Activated CD4-positive, alpha-beta T cell treated with anti-CD3 and anti-CD28 coated beads for 4 hours (primary cell): ENCODE results near the gene PTPRN2.

Source experiments
- DNase-seq, 2 donors: peaks; one replicate each; pipeline ENCODE4 v3.0.0-alpha.2; 2020

The PTPRN2 gene

GRCh38 chr7:157522189-157522588 is 1065.4 kb downstream of the PTPRN2 start:
- no peak for DNase-seq

GRCh38 chr7:157521752-157522151 is 1065.9 kb downstream of the PTPRN2 start:
- DNase-seq = no peak

- DNase-seq = no peak
Measured at GRCh38 chr7:157521061-157521731, 1066.4 kb downstream of the PTPRN2 start.

GRCh38 chr7:157520249-157520648 is 1067.4 kb downstream of the PTPRN2 start:
- DNase-seq = no peak

GRCh38 chr7:157519798-157520244 is 1067.8 kb downstream of the PTPRN2 start:
- no peak for DNase-seq

GRCh38 chr7:157519246-157519645 is 1068.4 kb downstream of the PTPRN2 start:
- DNase-seq = no peak

- DNase-seq = no peak
Measured at GRCh38 chr7:157518514-157519175, 1069.0 kb downstream of the PTPRN2 start.

- no peak for DNase-seq
Measured at GRCh38 chr7:157517782-157518513, 1069.7 kb downstream of the PTPRN2 start.

- no peak for DNase-seq
Measured at GRCh38 chr7:157516911-157517781, 1070.5 kb downstream of the PTPRN2 start.

- DNase-seq = no peak
Measured at GRCh38 chr7:157516311-157516710, 1071.3 kb downstream of the PTPRN2 start.

GRCh38 chr7:157515342-157516041 is 1072.1 kb downstream of the PTPRN2 start:
- DNase-seq = no peak

- no peak for DNase-seq
Measured at GRCh38 chr7:157514746-157515145, 1072.9 kb downstream of the PTPRN2 start.

- DNase-seq = no peak
Measured at GRCh38 chr7:157514306-157514705, 1073.3 kb downstream of the PTPRN2 start.

- DNase-seq = no peak
Measured at GRCh38 chr7:157513682-157514081, 1073.9 kb downstream of the PTPRN2 start.

GRCh38 chr7:157513162-157513621 is 1074.4 kb downstream of the PTPRN2 start:
- no peak for DNase-seq

GRCh38 chr7:157509226-157509625 is 1078.4 kb downstream of the PTPRN2 start:
- DNase-seq = no peak

- DNase-seq = no peak
Measured at GRCh38 chr7:157508477-157508881, 1079.1 kb downstream of the PTPRN2 start.

- DNase-seq = no peak
Measured at GRCh38 chr7:157507987-157508386, 1079.6 kb downstream of the PTPRN2 start.

GRCh38 chr7:157506268-157506667 is 1081.4 kb downstream of the PTPRN2 start:
- DNase-seq = no peak

- no peak for DNase-seq
Measured at GRCh38 chr7:157505646-157506045, 1082.0 kb downstream of the PTPRN2 start.

GRCh38 chr7:157503229-157503628 is 1084.4 kb downstream of the PTPRN2 start:
- no peak for DNase-seq

GRCh38 chr7:157502701-157503111 is 1084.9 kb downstream of the PTPRN2 start:
- DNase-seq = peak; percentile 41 to 48
